Colonic mucosa (tissue), 4 donors: ENCODE data around the gene RPTOR. TPM values are rescaled to one million over a fixed set of nuclear protein-coding genes. Genes with fewer than 3 reads are reported as not detected.

Experiments used
- DNase-seq: peaks from one replicate; pipeline ENCODE4 v3.0.0-alpha.2; 2020
- H3K27ac ChIP-seq: fragments of 200-600 bp; one replicate; pipeline ENCODE4 v1.8.0; 2021
- H3K27me3 ChIP-seq: fragments of 200-600 bp; one replicate; pipeline ENCODE4 v1.8.0; 2021
- H3K36me3 ChIP-seq: fragments of 200-600 bp; one replicate; pipeline ENCODE4 v1.8.0; 2021
- H3K4me1 ChIP-seq: fragments of 200-600 bp; one replicate; pipeline ENCODE4 v1.8.0; 2021; ENCODE audit warnings: mild to moderate bottlenecking
- H3K4me3 ChIP-seq: fragments of 200-600 bp; one replicate; pipeline ENCODE4 v1.8.0; 2021
- H3K9ac ChIP-seq, 2 donors: one replicate each; pipeline ENCODE4 v1.7.0; 2013; ENCODE audit warnings: control low read depth in 2 of 2, low read depth in 2 of 2, low read length in 2 of 2
- H3K9me3 ChIP-seq: fragments of 200-600 bp; one replicate; pipeline ENCODE4 v1.8.0; 2021
- CTCF ChIP-seq: fragments of 200-600 bp; IDR thresholded peaks from one replicate; pipeline ENCODE4 v1.8.0; 2022; ENCODE audit warnings: antibody characterized with exemption, mild to moderate bottlenecking
- intact Hi-C: fragments of 100-400 bp; cut with DNase I; formaldehyde crosslinking; loops from one replicate; pipeline ENCODE4 v1.14.1; 2022
- total RNA-seq, 2 donors: library from RNA; stranded (reverse); fragmentation: NEBNext Ultra II Directional in 1 of 2; extraction: Animal tissue kit (Norgen Biotek cat#: 25700) in 1 of 2; gene quantifications; one replicate each; pipeline ENCODE4 v1.2.1, GENCODE V29; 2021
- donor health status: healthy.
- donor health status: DM: no; HTN: no; CAD: no.
- donor health status: DM: no; HTN: no; CAD: no.

Gene RPTOR
- total RNA-seq, 2 donors from 2014 or later, result 21.2 to 39.6 TPM

- Histone ChIP-seq H3K4me3 (no peak overlapping the region), H3K36me3 (no peaks in the 10 kb centered on the region), H3K4me1 (peaks cover 13% of the 10 kb centered on the region), H3K27ac (no peak overlapping the region), H3K9me3 (no peaks in the 10 kb centered on the region), H3K27me3 (no peaks in the 10 kb centered on the region), H3K9ac (no peak overlapping the region)
- DNase-seq, result no peak
- intact Hi-C loops, result no loop called here
- no peak for TF ChIP-seq CTCF
Measured at GRCh38 chr17:80546267-80546666, 1.6 kb downstream of the RPTOR start.

GRCh38 chr17:80552523-80552922 lies 7.9 kb downstream of the RPTOR start:
- Histone ChIP-seq H3K9me3 (no peaks in the 10 kb centered on the region), H3K9ac (no peak overlapping the region), H3K4me1 (no peaks in the 10 kb centered on the region), H3K27ac (no peak overlapping the region), H3K4me3 (no peak overlapping the region), H3K36me3 (no peaks in the 10 kb centered on the region), H3K27me3 (no peaks in the 10 kb centered on the region)
- no peak for TF ChIP-seq CTCF
- DNase-seq, result no peak
- intact Hi-C loops, result no loop called here

- no peaks in the 10 kb centered on the region for H3K4me1 ChIP-seq
- no peaks in the 10 kb centered on the region for H3K36me3 ChIP-seq
- no peaks in the 10 kb centered on the region for H3K9me3 ChIP-seq
- intact Hi-C loops, result no loop called here
- no peak for DNase-seq
- H3K4me3 ChIP-seq, result no peak overlapping the region
- H3K27me3 ChIP-seq, result no peaks in the 10 kb centered on the region
- no peak overlapping the region for H3K27ac ChIP-seq
- no peak for TF ChIP-seq CTCF
- H3K9ac ChIP-seq, result no peak overlapping the region
Measured at GRCh38 chr17:80555266-80555665, 10.6 kb downstream of the RPTOR start.

- no peak for DNase-seq
- no peaks in the 10 kb centered on the region for H3K27me3 ChIP-seq
- H3K9me3 ChIP-seq, result no peaks in the 10 kb centered on the region
- H3K27ac ChIP-seq, result no peak overlapping the region
- no peak overlapping the region for H3K9ac ChIP-seq
- no peaks in the 10 kb centered on the region for H3K36me3 ChIP-seq
- H3K4me3 ChIP-seq, result no peak overlapping the region
- intact Hi-C loops, result no loop called here
- no peak for TF ChIP-seq CTCF
- no peaks in the 10 kb centered on the region for H3K4me1 ChIP-seq
Measured at GRCh38 chr17:80558046-80558445, 13.4 kb downstream of the RPTOR start.

- no peak overlapping the region for H3K9ac ChIP-seq
- intact Hi-C loops, result no loop called here
- H3K27ac ChIP-seq, result no peak overlapping the region
- H3K4me1 ChIP-seq, result no peaks in the 10 kb centered on the region
- H3K9me3 ChIP-seq, result no peaks in the 10 kb centered on the region
- no peak for TF ChIP-seq CTCF
- DNase-seq, result no peak
- no peaks in the 10 kb centered on the region for H3K36me3 ChIP-seq
- H3K27me3 ChIP-seq, result no peaks in the 10 kb centered on the region
- H3K4me3 ChIP-seq, result no peak overlapping the region
Measured at GRCh38 chr17:80559825-80560251, 15.2 kb downstream of the RPTOR start.
